Activated CD8-positive, alpha-beta memory T cell treated with anti-CD3 and anti-CD28 coated beads for 4 hours (primary cell): ENCODE data around the gene RBM33.

ENCODE experiments used
- DNase-seq, 2 donors: peaks; one replicate each; pipeline ENCODE4 v3.0.0-alpha.2; 2020; ENCODE audit warnings: low read depth in 2 of 2

The RBM33 gene

DNA sequence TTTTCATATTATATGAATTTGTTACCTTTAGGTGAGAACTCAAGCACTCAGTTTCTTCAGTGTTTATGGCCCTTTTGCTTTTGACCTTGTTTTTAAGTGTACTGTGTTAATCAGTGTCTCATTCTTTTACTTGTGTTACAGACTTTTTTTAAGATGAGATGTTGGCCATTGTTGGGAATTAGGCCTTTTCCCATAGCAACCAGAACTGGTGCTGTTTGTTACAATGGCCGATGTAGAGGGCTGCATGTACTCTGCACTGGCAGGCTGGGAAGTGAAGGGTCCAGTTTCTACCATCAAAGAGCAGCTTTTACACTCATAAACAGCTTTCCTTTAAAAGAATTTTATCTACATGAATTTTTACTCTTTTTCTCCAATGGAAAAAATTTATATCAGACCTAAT, 102.7 kb downstream of the RBM33 start:
- no peak for DNase-seq

DNA sequence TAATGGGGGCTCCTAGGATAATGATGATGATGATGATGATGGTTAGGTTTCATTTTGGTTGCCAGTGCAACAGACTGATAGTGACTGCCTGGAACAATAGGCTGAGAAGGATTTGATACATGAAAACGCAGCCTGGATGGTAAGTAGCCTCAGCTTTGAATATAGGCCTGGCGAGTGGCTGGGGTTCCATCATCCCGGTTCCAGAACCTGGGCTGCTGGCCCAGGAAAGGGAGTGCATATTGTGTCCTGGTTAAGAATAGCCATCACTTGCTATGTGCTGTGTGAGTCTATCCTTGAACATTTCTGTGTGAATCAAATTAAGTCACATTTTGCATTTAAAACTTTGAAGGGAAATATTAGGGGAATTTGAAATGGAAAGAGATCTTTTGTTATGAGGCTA, 105.1 kb downstream of the RBM33 start:
- no peak for DNase-seq

DNA sequence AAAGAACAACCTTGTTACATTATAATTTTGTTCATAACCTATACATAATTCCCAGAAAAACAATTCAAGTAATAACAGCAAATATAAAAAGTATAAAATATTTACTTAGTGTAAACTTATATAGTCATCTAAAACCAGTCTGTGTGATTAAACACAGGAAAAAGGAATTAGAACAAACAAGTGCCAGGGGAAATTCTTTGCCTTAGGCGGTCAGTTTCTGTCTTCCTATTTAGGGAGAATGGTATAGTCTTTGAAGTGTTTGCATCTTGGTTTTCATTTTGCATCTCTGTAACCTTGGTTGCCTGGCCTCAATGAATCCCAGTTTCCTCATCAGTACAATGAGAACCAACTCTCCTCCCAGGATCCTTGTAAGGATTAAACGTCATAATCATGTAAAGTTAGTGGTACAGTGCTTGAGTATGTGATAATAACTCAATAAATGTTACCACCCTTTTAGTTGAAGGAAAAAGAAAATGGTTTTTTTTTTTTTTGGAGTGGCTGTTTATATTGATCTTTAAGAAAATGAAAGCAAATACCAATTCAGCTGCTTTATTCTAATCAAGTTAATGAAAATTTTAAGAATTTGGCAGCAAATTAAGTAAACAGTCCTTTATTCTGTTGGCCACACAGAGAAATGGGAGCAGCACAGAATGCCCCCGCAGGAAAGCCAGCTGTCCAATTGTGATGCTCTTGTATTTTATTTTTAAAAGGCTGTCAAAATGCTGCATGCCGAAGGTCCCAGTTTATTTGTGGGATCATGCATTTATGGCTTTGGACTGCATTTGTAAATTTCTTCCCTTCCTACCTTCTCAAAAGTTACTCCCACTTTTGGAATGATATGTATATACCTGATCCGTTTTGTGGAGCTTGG, 106.0 kb downstream of the RBM33 start:
- no peak for DNase-seq

DNA sequence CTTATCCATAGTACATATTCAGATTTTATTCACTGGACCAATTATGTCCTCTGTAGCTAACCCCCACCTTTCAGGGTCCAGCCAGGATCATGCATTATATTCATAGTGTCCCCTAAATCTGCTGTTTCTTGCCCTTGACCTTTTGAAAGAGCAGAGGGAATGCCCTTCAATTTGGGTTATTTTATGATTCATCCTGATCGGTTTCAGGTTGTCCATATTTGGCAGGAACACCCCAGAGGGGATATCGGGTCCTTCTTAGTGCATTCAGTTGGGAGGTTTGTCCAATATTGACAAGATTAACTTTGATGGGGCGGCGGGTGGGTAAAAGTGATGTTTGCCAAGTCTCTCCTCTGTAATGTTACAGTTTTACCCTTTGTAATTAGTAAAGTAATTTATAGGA, 106.9 kb downstream of the RBM33 start:
- no peak for DNase-seq

DNA sequence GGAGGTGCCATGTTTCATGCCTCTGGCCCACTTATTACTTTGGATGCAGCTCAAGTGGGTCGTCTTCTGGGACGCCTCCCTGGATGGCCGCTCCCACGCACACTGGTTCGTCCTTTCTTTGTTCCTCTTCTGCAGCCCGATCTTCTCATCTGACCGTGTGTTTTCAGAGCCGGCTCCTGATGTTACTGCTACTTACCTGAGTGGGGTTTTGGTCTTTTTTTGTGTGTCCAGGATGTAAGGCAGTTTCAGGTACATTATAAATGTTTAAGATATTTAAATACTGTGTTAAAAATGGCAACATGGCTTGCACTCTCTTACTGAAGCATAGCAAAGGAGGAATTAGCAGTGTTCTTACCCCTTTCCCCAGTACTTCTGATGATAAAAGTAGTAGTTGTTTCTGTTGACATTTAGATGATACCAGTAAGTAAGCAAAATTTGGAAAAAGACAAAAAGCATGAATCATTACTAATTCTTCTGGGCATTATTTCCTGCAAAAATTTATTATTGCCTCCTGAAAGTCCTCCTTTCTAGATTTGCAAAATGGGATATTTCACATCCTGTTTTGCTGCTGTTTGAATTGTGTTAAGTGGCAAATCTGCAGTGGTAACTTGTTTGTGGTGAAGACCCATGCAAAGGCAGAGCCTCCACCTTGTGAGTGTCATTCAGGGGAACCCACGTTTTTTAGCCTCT, 108.4 kb downstream of the RBM33 start:
- DNase-seq: no peak

DNA sequence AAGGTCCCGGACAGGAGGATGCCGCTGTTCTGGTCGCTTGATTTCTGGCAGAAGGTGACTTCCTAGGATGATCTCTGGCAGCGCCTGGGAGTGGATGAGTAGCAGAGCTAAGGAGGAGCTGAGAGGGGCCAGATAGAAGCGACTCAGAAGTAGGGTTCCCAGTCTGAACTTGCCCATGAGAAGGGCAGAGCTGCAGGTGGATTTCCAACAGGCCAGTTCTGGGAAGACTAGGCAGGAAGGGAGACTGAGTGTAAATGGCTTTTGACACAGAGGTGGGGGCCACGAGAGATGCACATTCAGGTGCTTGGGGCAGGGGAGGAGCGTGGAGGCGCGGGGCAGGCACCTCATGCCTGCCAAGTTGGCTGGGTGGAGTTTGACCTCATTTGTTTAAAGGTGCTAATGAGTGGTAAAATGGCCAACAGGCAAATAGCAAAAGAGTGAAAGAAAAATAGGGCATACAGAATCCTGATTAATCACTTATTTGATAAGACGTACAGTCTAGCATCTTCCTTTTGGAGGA, 109.0 kb downstream of the RBM33 start:
- DNase-seq: no peak

DNA sequence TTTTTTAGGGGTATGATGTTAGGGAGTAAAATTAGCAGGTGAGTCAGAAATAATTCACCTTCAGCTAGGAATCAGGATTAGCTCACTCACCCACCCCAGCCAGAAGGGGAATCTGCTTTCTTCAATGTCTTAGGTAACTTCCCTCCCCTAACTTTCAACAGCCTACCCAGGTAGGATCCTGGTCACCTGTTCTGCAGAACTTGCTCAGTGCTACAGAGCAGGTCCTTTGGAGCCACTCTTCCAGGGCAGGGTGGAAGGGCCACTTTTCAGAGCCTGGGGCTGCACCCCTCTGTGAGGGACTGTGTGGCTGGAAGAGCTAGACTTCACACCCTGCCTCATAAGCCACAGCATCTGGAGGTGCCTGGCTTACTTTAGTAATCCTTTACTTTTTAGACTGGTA, 109.7 kb downstream of the RBM33 start:
- no peak for DNase-seq

DNA sequence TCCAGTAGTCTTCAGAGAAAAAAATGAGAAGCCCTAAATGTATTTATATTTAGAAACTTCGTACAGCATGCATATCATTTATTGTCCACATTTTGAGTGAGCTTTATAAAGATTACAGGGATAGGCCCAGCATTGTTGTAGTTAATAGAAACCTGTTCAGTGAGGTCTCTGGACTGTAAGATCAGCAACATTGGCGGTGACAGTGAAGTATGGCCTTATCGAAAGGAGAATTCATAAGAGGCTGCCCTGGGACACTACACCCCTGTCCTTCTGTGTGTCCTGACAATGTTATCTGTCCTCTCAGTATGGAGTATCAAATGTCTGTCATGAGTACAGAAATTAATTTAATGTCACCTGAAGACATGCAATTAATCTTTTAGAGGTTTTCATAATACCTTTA, 110.6 kb downstream of the RBM33 start:
- DNase-seq: no peak

DNA sequence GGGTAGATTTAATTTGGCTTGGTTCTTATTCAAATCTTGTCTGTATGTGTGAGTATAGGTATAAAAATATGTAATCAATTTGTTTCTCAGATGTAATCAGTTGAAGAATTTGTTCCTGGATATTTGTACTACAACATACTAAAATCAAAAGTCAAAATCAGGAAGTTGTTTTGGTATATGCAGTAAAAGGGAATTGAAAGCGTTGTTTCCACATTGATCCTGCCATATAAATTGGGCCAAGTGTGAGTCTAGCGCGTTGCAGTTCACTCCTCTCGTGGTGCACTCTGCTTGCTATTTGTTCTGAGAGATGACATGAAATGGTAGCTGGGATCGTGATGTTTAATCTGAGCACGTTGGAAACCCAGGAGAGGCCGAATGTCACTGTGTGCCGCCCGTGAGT, 111.9 kb downstream of the RBM33 start:
- DNase-seq: no peak

DNA sequence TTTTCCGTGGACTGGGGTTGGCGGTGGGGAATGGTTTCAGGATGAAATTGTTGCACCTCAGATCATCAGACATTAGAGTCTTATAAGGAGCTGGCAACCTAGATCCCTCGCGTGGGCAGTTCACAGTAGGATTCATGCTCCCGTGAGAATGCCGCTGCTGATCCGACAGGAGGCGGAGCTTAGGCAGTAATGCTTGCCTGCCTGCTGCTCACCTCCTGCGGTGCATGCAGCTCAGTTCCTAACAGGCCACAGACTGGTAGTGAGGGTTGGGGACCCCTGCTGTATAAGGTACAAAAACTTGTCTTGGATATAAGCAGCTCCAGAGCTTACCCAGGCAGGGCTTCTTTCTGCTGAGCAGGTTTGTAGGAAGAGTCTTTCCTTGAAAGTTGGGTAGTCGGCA, 113.9 kb downstream of the RBM33 start:
- no peak for DNase-seq

DNA sequence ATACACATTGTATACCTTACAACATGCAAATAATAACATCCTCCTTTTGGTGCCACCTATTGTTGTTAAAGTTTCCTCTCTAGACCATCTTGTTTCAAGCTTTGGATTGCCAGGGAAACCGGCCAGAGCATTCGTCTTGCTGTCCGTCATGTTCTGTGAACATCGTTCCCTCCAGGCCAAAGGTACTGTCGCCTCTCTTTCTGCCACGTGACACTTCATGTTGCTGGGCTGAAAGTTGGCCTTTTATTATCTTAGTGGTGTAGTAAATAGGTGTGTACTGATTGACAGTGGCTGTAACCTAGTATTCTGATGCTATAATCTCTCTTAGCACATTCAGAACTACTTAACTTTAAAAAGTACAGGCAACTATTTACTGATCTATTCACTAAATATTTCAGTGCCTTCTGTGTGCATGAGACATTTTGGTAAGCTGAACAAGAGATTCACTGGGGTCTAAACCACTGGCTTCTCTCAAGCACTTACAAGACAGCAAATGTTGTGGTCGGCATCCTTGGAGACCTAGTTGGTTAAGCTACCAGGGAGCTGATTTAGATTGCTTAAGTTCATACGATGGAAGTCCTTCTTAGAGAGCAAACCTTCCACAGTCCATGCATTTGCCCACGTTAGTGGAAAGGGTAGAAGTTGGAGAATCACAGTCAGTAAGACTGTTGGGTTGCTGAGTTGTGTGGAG, 115.4 kb downstream of the RBM33 start:
- DNase-seq: no peak

DNA sequence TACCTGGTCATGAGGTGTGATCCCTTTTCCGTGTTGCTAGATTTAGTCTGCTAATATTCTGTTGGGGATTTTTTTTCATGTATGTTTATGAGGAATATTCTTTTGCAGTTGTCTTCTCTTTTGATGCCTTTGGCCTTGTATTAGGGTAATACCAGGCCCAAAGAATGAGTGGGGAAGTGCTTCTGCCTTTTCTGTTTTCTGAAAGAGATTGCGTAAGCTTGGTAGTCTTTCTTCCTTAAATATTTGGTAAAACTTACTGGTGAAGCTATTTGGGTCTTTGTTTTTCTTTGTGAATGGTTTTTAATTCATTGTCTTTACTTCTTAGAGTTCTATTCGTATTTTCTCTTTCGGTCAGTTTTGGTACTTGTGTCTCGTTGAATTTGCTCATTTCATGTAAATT, 116.7 kb downstream of the RBM33 start:
- DNase-seq: no peak

DNA sequence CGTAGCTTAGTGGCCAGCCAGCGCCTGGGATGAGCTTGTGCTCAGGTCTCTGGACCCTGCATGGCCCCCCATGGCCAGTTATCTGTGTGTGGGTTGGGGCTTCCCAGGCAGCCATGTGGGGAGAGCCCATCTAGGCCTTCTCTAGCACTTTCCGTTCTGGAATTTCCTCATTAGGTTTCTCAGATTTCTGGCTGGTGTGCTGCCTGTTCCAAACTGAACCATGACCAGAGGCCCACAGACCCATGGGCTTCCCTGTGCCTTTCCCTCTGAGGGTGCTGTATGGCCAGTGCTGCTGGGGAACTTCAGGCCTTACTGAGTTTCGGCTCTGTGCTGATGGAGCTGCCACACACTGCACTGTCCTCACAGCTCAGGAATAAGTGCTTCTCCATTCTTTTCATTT, 117.6 kb downstream of the RBM33 start:
- no peak for DNase-seq

DNA sequence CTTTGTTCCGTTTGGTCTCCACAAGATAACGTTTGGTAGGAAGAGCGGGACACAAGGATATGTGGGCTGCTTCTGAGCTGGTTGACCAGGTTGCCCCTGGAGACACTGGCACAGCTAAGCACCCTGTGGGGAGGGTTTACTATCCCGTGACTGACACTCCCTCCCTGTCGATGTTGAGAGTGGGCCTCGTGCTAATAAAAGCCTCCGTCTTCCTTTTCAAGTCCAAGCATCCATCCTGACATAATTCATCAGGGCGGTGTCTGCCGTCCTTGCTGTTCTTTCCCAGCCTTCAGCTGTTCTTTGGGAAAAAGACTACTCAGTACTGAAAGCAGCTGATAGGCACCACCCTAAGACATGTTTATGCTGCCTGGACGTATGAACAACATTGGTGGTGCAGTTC, 118.2 kb downstream of the RBM33 start:
- DNase-seq: no peak

DNA sequence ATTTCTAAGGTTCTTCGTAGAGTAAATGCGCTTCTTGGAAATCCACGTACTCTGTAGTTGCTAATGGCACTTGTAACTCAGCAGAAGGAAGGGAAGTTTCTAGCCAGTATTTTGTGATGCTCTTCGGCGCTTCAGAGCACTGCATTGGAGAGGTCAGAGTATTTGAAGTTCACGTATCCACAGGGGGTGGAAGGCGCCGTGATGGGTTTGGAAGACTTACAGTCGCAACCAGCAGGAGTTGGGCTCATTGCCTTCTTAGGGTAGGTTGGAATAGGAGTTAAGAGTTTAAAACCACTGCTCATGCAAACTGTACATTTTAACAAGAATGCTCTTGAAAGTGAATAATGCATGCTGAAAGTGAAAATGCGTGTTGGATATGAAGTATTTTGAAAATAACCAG, 118.7 kb downstream of the RBM33 start:
- DNase-seq: no peak

DNA sequence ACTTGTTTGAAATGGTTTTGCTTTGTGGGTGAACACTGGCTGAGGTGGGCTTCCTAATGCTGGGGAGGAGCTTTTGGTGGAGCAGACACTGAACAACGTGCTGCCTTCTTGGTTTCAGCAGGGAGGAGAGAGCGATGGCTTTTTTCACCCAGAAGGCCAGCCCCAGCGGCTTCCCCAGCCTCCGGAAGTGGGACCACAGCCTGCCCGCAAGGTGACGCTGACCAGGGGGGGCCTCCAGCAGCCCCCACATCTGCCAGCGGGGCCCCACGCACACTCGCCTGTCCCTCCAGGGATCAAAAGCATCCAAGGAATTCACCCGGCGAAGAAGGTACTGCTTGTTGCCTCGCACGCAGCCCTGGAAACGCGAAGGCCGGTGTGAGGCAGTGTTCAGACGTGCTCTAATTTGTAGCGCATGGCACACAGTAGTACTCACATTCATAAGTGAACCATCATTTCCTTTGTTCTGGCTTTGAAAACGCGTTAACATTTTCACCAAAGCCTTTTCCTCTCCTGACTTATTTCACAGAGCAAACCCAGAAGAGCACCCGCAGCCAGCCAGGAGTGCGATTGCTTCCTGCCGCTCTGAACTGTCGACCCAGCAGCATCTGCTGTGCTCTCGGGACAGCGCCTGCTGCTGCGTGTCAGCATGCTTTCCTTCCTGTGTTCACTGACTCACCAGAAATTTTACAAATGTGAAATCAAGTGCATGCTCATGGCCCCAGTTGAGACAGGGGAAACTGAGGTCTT, 119.4 kb downstream of the RBM33 start:
- peak; percentile 9 to 11 for DNase-seq

DNA sequence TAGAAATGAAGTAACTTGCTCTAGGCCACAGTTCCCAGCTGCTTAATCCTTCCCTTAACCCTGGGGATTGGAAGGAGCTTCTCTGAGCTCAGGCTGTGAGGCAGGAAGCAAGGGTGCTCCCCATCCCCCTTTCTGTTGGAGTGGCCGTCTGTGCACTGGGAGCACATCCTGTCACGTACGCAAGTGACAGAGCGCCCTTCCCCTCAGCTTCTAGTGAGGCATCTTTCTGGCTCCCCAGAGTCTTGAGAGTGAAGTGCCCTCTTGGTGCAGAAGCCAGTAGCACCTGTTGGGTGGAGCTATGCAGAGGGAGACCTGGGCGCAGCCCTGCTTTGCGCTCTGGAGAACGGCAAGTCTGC, 120.0 kb downstream of the RBM33 start:
- DNase-seq: no peak

DNA sequence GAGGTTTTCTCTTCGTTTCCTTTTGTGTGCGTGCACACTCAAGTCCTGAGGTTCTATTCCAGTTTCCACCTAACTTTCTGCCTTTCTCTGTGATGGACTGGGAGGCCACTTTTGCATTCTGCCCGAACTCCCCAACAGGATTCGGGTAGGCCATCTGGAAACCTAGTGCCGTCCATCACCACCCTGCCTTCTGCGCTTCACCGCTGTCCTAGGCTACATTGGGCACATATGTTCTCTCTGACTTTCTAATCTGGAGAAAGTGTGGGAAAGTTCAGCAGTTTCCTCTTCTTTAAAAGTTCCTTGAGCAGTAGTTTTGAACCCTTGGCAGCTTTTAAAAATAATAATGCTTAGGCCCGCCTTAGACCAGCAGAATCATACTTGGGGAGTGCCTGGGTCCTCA, 121.0 kb downstream of the RBM33 start:
- DNase-seq: no peak

DNA sequence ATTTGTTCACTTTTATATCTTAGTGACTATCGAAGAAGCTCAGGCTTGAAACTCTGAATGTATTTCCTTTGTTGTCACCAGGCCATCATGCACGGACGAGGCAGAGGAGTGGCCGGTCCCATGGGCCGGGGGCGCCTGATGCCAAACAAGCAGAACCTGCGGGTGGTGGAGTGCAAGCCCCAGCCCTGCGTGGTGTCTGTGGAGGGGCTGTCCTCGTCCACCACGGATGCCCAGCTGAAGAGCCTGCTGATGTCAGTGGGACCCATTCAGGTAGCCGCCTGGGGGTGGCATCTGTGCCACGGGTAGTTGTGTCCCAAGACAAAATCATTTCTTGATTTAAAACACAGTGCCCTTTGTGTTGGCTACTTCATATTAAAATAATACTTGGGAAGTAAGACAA, 121.9 kb downstream of the RBM33 start:
- DNase-seq: no peak

DNA sequence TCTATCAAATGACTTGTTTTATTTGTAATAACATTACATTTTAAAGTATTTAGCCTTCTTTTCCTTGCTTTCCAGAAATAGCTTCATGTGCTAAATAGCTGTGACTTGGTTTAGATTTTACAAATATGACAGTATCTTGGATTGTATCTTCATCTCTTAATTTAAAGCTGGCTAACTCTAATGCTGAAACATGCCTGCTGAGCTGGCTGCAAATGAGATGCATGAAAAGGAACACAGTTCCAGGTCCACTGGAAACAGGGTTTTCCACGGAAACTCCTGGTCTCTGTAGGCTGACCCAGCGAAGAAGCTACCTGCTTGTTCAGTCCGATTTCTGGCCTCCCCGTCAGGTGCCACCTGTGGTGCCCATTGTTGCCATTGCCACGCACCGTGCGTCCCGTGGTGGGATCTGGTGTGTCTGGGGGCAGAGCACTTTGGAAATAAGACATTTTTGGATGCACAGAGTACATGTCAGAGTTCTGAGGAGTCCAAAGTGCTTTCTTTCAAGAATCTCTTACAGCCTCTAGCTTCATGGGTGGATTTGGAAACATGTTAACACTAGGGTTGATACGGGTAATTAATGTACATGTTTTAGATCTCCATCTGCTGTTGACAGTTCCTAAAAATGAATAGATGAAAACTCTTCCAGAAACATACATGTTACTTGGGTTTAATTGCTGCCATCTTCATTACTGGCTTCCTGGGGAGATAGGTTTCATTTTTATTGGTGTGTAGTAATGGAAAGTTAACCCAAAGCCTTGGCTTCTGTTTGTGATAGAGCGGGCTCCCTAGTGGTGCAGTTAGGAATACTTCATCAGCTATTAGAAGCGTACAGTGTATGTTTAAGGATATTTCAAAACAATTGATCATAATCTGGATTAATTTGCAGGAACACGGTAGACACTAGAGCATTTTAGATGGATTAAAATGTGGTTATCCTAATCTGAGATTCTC, 122.8 kb downstream of the RBM33 start:
- no peak for DNase-seq

DNA sequence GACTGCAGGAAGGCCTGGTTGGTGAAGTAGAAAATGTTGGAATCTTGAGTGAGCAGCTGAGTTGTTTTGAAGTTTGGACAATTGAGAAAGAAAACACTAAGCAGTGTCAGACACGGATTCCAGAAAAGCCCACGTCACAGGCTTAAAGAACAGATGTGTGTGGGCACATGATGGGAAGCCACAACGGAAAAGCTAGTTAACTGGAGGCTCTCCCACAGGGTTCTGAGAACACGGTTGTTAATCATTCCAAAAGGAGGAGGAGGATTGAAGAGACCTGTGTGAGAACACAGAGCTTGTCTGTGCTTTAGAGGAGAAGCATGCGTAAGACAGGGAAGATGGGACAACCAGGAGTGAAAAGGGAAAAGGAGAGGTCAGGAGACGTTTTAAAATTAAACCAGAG, 125.2 kb downstream of the RBM33 start:
- DNase-seq: no peak
